ENCODE results near the gene KRT1. TPM values are rescaled to one million over a fixed set of nuclear protein-coding genes. Genes with fewer than 3 reads are reported as not detected.

Gene KRT1
- total RNA-seq, 1 donor from 2014 or later: not detected

GRCh38 chr12:52650520-52651081, 29.6 kb downstream of the KRT1 start:
- TF ChIP-seq CTCF (conservative IDR thresholded peaks at IDR 0.05; ENCODE audit: low read depth, low read length): no peak
- H3K4me3 ChIP-seq (ENCODE audit: low read depth, low read length): no peak overlapping the region
- DNase-seq (ENCODE audit: low read depth): no peak

GRCh38 chr12:52649066-52649465, 31.1 kb downstream of the KRT1 start:
- no peak for DNase-seq (ENCODE audit: low read depth)
- H3K4me3 ChIP-seq (ENCODE audit: low read depth, low read length): no peak overlapping the region
- TF ChIP-seq CTCF (conservative IDR thresholded peaks at IDR 0.05; ENCODE audit: low read depth, low read length): no peak

GRCh38 chr12:52648012-52648550, 32.1 kb downstream of the KRT1 start:
- no peak for TF ChIP-seq CTCF (conservative IDR thresholded peaks at IDR 0.05; ENCODE audit: low read depth, low read length)
- H3K4me3 ChIP-seq (ENCODE audit: low read depth, low read length): no peak overlapping the region
- DNase-seq (ENCODE audit: low read depth): no peak

GRCh38 chr12:52647601-52648000, 32.6 kb downstream of the KRT1 start:
- DNase-seq (ENCODE audit: low read depth): no peak
- no peak for TF ChIP-seq CTCF (conservative IDR thresholded peaks at IDR 0.05; ENCODE audit: low read depth, low read length)
- no peak overlapping the region for H3K4me3 ChIP-seq (ENCODE audit: low read depth, low read length)

GRCh38 chr12:52646613-52647012, 33.6 kb downstream of the KRT1 start:
- TF ChIP-seq CTCF (conservative IDR thresholded peaks at IDR 0.05; ENCODE audit: low read depth, low read length): no peak
- no peak overlapping the region for H3K4me3 ChIP-seq (ENCODE audit: low read depth, low read length)
- DNase-seq (ENCODE audit: low read depth): no peak

GRCh38 chr12:52645982-52646381, 34.2 kb downstream of the KRT1 start:
- no peak for TF ChIP-seq CTCF (conservative IDR thresholded peaks at IDR 0.05; ENCODE audit: low read depth, low read length)
- no peak overlapping the region for H3K4me3 ChIP-seq (ENCODE audit: low read depth, low read length)
- DNase-seq (ENCODE audit: low read depth): no peak

GRCh38 chr12:52645120-52645761, 35.0 kb downstream of the KRT1 start:
- TF ChIP-seq CTCF (conservative IDR thresholded peaks at IDR 0.05; ENCODE audit: low read depth, low read length): no peak
- H3K4me3 ChIP-seq (ENCODE audit: low read depth, low read length): no peak overlapping the region
- no peak for DNase-seq (ENCODE audit: low read depth)
